ENCODE data around the gene MAP3K6. TPM values are rescaled to one million over a fixed set of nuclear protein-coding genes. Genes with fewer than 3 reads are reported as not detected.

Gene MAP3K6
- total RNA-seq, 4 donors from 2014 or later, result 26.4 to 129 (median 35.1) TPM

DNA sequence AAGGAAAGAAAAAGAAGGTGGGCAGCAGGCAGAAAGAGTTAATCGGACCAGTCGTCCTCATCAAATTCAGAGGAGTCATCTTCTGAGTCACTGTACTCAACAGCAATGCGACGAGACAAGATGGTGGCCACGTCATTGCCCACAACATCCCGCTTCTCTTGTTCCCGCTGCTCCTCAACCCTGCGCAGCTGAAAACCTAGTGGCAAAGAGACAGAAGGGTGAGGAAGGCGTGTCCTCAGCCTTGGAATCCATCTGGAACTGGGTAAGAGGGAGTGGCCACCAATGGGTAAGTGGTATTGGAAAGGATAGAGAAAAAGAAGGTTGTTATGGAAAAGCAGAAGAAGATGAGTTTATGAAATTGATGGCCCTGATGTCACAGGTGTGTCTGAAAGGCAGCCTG lies 41.4 kb upstream of the MAP3K6 start:
- TF ChIP-seq, protein P1, sequence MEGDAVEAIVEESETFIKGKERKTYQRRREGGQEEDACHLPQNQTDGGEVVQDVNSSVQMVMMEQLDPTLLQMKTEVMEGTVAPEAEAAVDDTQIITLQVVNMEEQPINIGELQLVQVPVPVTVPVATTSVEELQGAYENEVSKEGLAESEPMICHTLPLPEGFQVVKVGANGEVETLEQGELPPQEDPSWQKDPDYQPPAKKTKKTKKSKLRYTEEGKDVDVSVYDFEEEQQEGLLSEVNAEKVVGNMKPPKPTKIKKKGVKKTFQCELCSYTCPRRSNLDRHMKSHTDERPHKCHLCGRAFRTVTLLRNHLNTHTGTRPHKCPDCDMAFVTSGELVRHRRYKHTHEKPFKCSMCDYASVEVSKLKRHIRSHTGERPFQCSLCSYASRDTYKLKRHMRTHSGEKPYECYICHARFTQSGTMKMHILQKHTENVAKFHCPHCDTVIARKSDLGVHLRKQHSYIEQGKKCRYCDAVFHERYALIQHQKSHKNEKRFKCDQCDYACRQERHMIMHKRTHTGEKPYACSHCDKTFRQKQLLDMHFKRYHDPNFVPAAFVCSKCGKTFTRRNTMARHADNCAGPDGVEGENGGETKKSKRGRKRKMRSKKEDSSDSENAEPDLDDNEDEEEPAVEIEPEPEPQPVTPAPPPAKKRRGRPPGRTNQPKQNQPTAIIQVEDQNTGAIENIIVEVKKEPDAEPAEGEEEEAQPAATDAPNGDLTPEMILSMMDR (IDR thresholded peaks at IDR 0.05; ENCODE audit: low read depth), result no peak

DNA sequence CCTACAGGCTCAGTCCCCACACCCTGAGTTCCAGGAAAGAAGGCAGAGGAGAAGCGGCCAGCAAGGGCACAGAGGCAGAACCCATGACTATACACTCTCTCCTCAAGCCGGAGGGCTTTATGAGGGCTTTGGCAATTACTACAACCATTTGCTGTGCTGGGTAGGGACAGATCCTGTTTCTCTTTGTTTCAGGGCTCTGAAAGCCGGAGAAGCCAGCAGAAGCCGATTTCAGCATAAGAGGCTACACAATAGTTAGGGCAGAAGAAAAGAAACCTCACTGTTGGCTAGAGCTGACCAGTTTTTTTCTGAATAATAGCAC lies 39.6 kb upstream of the MAP3K6 start:
- TF ChIP-seq, protein P1 (IDR thresholded peaks at IDR 0.05; ENCODE audit: low read depth), result no peak

DNA sequence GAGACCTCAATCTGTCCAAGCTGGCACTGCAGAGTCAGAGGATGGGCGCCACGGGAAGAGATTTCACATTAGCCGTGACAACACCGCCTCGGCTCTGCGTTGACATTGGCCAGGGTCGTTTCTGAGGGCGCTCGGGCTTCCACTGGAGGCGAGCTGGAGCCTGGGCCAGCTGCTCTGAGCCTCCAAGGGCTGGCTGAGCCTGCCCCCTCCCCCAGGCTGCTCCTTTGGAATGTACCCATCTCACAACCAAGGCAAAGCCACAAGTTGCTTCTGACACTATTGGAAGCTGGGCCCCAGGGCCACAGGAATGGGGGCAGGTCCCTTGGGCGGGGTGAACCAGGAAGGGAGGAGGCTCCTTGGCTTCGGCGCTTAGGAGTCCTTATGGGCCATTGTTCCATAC lies 38.3 kb upstream of the MAP3K6 start:
- TF ChIP-seq, protein P1 (IDR thresholded peaks at IDR 0.05; ENCODE audit: low read depth), result no peak

DNA sequence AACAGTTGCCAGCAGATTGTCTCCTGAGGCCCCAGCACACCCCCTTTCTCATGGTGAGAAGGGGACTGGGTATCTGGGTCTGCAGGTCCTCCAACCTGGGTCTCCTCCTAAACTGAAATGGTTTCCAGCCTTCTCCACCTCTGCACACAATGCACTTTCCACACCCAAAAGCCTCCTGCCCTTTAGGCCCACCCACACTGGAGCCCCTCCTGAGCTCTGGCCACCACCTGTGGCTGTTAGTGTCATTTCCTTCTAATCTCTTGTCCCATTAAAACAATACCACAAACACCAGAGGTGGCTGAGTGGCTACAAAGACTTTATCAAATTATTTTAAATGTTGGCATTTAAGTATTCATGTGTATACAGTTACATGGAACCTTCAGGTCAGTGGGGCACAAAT lies 37.2 kb upstream of the MAP3K6 start:
- TF ChIP-seq, protein P1 (IDR thresholded peaks at IDR 0.05; ENCODE audit: low read depth), result no peak

GRCh38 chr1:27403065-27403726 lies 36.4 kb upstream of the MAP3K6 start:
- TF ChIP-seq, protein P1 (IDR thresholded peaks at IDR 0.05; ENCODE audit: low read depth), result no peak

DNA sequence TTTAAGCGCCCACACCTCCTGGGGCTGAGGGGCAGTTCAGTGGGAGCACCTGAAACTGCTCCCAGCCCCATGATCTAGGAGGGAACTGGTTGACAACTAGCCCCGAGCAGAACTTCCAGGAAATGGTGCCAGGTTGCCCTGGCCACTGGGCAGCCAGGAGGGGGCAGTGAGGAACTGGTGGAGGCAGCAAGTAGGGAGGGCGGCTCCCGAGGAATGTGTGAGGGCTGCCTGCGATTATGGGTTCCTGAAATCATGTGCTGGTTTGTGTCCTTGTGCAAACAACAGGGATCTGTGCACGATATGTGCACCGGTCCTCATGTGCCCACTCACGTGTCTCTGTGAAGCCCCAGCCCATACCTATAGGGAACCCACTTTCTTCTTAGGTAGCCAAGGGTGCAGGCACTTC lies 35.6 kb upstream of the MAP3K6 start:
- TF ChIP-seq, protein P1 (IDR thresholded peaks at IDR 0.05; ENCODE audit: low read depth), result no peak

DNA sequence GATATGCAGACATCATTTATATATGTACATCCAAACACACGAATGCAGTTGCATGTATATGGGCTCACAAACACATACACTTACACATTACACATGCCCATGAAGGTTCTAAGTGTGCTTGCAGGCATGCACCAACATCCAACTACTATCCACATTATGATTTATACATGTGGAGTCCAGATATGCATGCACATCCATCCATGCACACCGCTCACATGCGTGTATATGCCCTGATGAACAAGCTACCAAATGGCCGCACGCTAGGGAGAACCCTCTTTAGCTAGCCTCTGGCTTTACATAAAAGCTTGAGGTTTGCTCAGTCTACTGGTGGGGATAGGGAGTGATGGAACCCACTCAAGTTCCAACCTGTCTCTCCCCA lies 34.2 kb upstream of the MAP3K6 start:
- TF ChIP-seq, protein P1 (IDR thresholded peaks at IDR 0.05; ENCODE audit: low read depth), result no peak
